H1 (cell line): ENCODE measurements around the gene MPPED2. TPM values are rescaled to one million over a fixed set of nuclear protein-coding genes. Genes with fewer than 3 reads are reported as not detected.

Source experiments
- CTCF ChIA-PET: fragments of 300-600 bp; sonication (Branson Sonifier 250); formaldehyde crosslinking; loops from one replicate; lab custom pipeline; 2021; ENCODE audit not compliant: partially characterized antibody; lab: Charles Lee
- POLR2A ChIA-PET: fragments of 300-600 bp; sonication (Branson Sonifier 250); formaldehyde crosslinking; loops from one replicate; lab custom pipeline; 2021; ENCODE audit warnings: inconsistent platforms; ENCODE audit not compliant: partially characterized antibody; lab: Charles Lee
- DNase-seq, 2 experiments: peaks; one replicate each; pipeline versions ENCODE4 v3.0.0 to v3.0.0-alpha.2; 2010 to 2022; ENCODE audit warnings: low spot score in 2 of 2, low read depth in 1 of 2, mixed read lengths in 1 of 2
- FAIRE-seq: peaks from 2 replicates; lab custom pipeline; 2011; peaks lifted over from hg19 to GRCh38; lab: Jason Lieb, UNC
- H2AFZ ChIP-seq: 2 replicates; pipeline ENCODE4 v1.8.1; 2012; ENCODE audit warnings: low read length, inconsistent platforms
- H2AK5ac ChIP-seq: 2 replicates; pipeline ENCODE4 v1.6.1; 2013; ENCODE audit warnings: low read depth, low read length
- H2BK120ac ChIP-seq: replicated peaks from 2 replicates; pipeline ENCODE3; 2013; ENCODE audit warnings: low read depth, low read length, inconsistent platforms
- H2BK12ac ChIP-seq: 2 replicates; pipeline ENCODE4 v1.6.1; 2013; ENCODE audit warnings: low read depth, low read length
- H2BK15ac ChIP-seq: 2 replicates; pipeline ENCODE4 v1.6.1; 2013; ENCODE audit warnings: low read length
- H2BK20ac ChIP-seq: 2 replicates; pipeline ENCODE4 v1.6.1; 2013; ENCODE audit warnings: low read length
- H2BK5ac ChIP-seq: 2 replicates; pipeline ENCODE4 v1.6.1; 2013; ENCODE audit warnings: low read depth, low read length
- H3K14ac ChIP-seq: 2 replicates; pipeline ENCODE4 v1.6.1; 2013; ENCODE audit warnings: inconsistent platforms; ENCODE audit not compliant: insufficient read length
- H3K18ac ChIP-seq: 2 replicates; pipeline ENCODE4 v1.6.1; 2013; ENCODE audit warnings: low read length; ENCODE audit errors: extremely low read depth
- H3K23ac ChIP-seq: 2 replicates; pipeline ENCODE4 v1.6.1; 2013; ENCODE audit warnings: inconsistent platforms; ENCODE audit not compliant: insufficient read length
- H3K23me2 ChIP-seq: 2 replicates; pipeline ENCODE4 v1.6.1; 2013; ENCODE audit warnings: low read depth, low read length
- H3K27ac ChIP-seq: 2 replicates; pipeline ENCODE4 v1.6.1; 2011; ENCODE audit warnings: low read depth, low read length, inconsistent platforms
- H3K27me3 ChIP-seq, 4 experiments: replicated peaks in 1 of 4; 1 replicate in 1 of 4; 2 replicates in 3 of 4; pipeline versions ENCODE4 v1.6.1 to v1.8.1; 2011 to 2013; ENCODE audit warnings: low read length in 3 of 4, mild to moderate bottlenecking in 3 of 4, inconsistent platforms in 2 of 4, mixed read lengths in 2 of 4, moderate library complexity in 1 of 4; ENCODE audit not compliant: control insufficient read depth in 3 of 4, insufficient read depth in 3 of 4; ENCODE audit errors: extremely low read depth in 1 of 4
- H3K36me3 ChIP-seq, 4 experiments: 2 replicates each; pipeline versions ENCODE4 v1.6.1 to v1.8.1; 2011 to 2013; ENCODE audit warnings: mild to moderate bottlenecking in 4 of 4, low read length in 3 of 4, moderate library complexity in 2 of 4, control low read depth in 1 of 4, inconsistent platforms in 1 of 4; ENCODE audit not compliant: insufficient read depth in 4 of 4, control insufficient read depth in 2 of 4
- H3K4ac ChIP-seq: replicated peaks from 2 replicates; pipeline ENCODE3; 2013; ENCODE audit warnings: low read length, low read depth, mixed read lengths, inconsistent platforms; ENCODE audit not compliant: insufficient read length
- H3K4me1 ChIP-seq, 4 experiments: replicated peaks in 1 of 4; 1 replicate in 1 of 4; 2 replicates in 3 of 4; pipeline versions ENCODE4 v1.6.1 to v1.8.1; 2011 to 2013; ENCODE audit warnings: low read length in 3 of 4, inconsistent platforms in 2 of 4, mixed read lengths in 1 of 4; ENCODE audit not compliant: insufficient read depth in 4 of 4, control insufficient read depth in 3 of 4
- H3K4me2 ChIP-seq, 2 experiments: 2 replicates each; pipeline versions ENCODE4 v1.6.1 to v1.8.1; 2011 to 2013; ENCODE audit warnings: low read depth in 2 of 2, low read length in 2 of 2, control low read depth in 1 of 2, inconsistent platforms in 1 of 2, mild to moderate bottlenecking in 1 of 2; ENCODE audit not compliant: insufficient read depth in 1 of 2
- H3K4me3 ChIP-seq, 4 experiments: fragments of 200-600, 300-600 bp in 1 of 4; sonication (generic), shearing (Covaris generic), sonication (Bioruptor Twin) in 1 of 4; 2 replicates each; pipeline versions ENCODE4 v1.5.1 to v1.8.1; 2011 to 2016; ENCODE audit warnings: low read length in 4 of 4, low read depth in 3 of 4, control low read depth in 2 of 4, inconsistent platforms in 2 of 4, mild to moderate bottlenecking in 2 of 4, mixed read lengths in 1 of 4, moderate library complexity in 1 of 4; ENCODE audit not compliant: insufficient read depth in 2 of 4; ENCODE audit errors: extremely low read depth in 1 of 4
- H3K56ac ChIP-seq: replicated peaks from 2 replicates; pipeline ENCODE3; 2013; ENCODE audit warnings: low read depth, mild to moderate bottlenecking, mixed read lengths, low read length, inconsistent platforms; ENCODE audit not compliant: insufficient read length
- H3K79me1 ChIP-seq: 2 replicates; pipeline ENCODE4 v1.6.1; 2013; ENCODE audit warnings: low read depth, low read length, control low read depth
- H3K79me2 ChIP-seq, 2 experiments: 2 replicates each; pipeline versions ENCODE4 v1.6.1 to v1.8.1; 2012 to 2013; ENCODE audit warnings: low read length in 2 of 2, mild to moderate bottlenecking in 2 of 2, inconsistent platforms in 1 of 2; ENCODE audit not compliant: insufficient read depth in 2 of 2, control insufficient read depth in 1 of 2
- H3K9ac ChIP-seq, 4 experiments: replicated peaks in 1 of 4; 1 replicate in 1 of 4; 2 replicates in 3 of 4; pipeline versions ENCODE4 v1.6.1 to v1.8.1; 2011 to 2013; ENCODE audit warnings: low read depth in 3 of 4, low read length in 3 of 4, control low read depth in 2 of 4, mild to moderate bottlenecking in 2 of 4, moderate library complexity in 2 of 4, inconsistent platforms in 1 of 4; ENCODE audit errors: extremely low read depth in 1 of 4
- H3K9me3 ChIP-seq, 2 experiments: 2 replicates each; pipeline versions ENCODE4 v1.6.1 to v1.8.1; 2012 to 2013; ENCODE audit warnings: mild to moderate bottlenecking in 2 of 2, moderate library complexity in 2 of 2, control low read depth in 1 of 2, inconsistent platforms in 1 of 2, low read depth in 1 of 2, low read length in 1 of 2, mixed read lengths in 1 of 2; ENCODE audit not compliant: insufficient read depth in 2 of 2
- H4K20me1 ChIP-seq, 2 experiments: replicated peaks in 1 of 2; 2 replicates each; pipeline versions ENCODE3 to v1.8.1; 2011 to 2013; ENCODE audit warnings: inconsistent platforms in 2 of 2, low read length in 2 of 2, mild to moderate bottlenecking in 1 of 2; ENCODE audit not compliant: insufficient read depth in 2 of 2, control insufficient read depth in 1 of 2
- H4K5ac ChIP-seq: 2 replicates; pipeline ENCODE4 v1.6.1; 2013; ENCODE audit warnings: low read length, low read depth, mixed read lengths, inconsistent platforms; ENCODE audit not compliant: insufficient read length
- H4K8ac ChIP-seq: 2 replicates; pipeline ENCODE4 v1.8.0; 2013; ENCODE audit warnings: mild to moderate bottlenecking, moderate library complexity, low read length, inconsistent platforms; ENCODE audit not compliant: insufficient read depth; ENCODE audit errors: extremely low read depth
- H4K91ac ChIP-seq: replicated peaks from 2 replicates; pipeline ENCODE3; 2013; ENCODE audit warnings: low read length, mixed read lengths, inconsistent platforms; ENCODE audit not compliant: insufficient read length
- ATF2 ChIP-seq: IDR thresholded peaks from 2 replicates; pipeline ENCODE4 v1.6.1; 2012; ENCODE audit warnings: low read length, inconsistent platforms
- CTBP2 ChIP-seq: IDR thresholded peaks from 2 replicates; pipeline ENCODE4 v1.7.0; 2011; ENCODE audit warnings: borderline replicate concordance, mild to moderate bottlenecking, moderate library complexity, mixed read lengths, low read length; ENCODE audit not compliant: insufficient read depth, insufficient read length
- EGR1 ChIP-seq: IDR thresholded peaks from 2 replicates; pipeline ENCODE4 v1.6.1; 2011; ENCODE audit warnings: low read depth, low read length, borderline replicate concordance
- GTF2F1 ChIP-seq: IDR thresholded peaks from 2 replicates; pipeline ENCODE4 v1.6.1; 2012; ENCODE audit warnings: low read depth, low read length, improper control_type of control experiment, borderline replicate concordance
- HDAC2 ChIP-seq, 2 experiments: fragments of 300-600 bp in 1 of 2; sonication (generic) in 1 of 2; IDR thresholded peaks; 2 replicates each; pipeline ENCODE4 v1.6.1; 2011 to 2012; ENCODE audit warnings: low read depth in 2 of 2, low read length in 2 of 2, mild to moderate bottlenecking in 2 of 2, moderate library complexity in 2 of 2, borderline replicate concordance in 1 of 2, inconsistent platforms in 1 of 2
- MAFK ChIP-seq: IDR thresholded peaks from 2 replicates; pipeline ENCODE4 v1.6.1; 2012; ENCODE audit warnings: low read depth, mild to moderate bottlenecking, improper control_type of control experiment, low read length
- NRF1 ChIP-seq: IDR thresholded peaks from 2 replicates; pipeline ENCODE4 v1.6.1; 2011; ENCODE audit warnings: mild to moderate bottlenecking, low read depth, low read length, improper control_type of control experiment
- RFX5 ChIP-seq: IDR thresholded peaks from 2 replicates; pipeline ENCODE4 v1.6.1; 2011; ENCODE audit warnings: low read depth, low read length, improper control_type of control experiment, borderline replicate concordance
- RNF2 ChIP-seq: fragments of 200-900, 300-1000 bp; sonication (generic); IDR thresholded peaks from 2 replicates; pipeline ENCODE4 v1.7.1; 2016; ENCODE audit warnings: borderline replicate concordance, low read depth, mild to moderate bottlenecking, antibody characterized with exemption, low read length; ENCODE audit not compliant: poor library complexity, severe bottlenecking; ENCODE audit errors: missing control alignments
- RXRA ChIP-seq: IDR thresholded peaks from 2 replicates; pipeline ENCODE4 v1.6.1; 2011; ENCODE audit warnings: low read depth, mild to moderate bottlenecking, low read length, moderate library complexity; ENCODE audit not compliant: insufficient read depth
- YY1 ChIP-seq: IDR thresholded peaks from 2 replicates; pipeline ENCODE4 v1.6.1; 2011; ENCODE audit warnings: low read depth, mild to moderate bottlenecking, low read length
- polyA plus RNA-seq, 7 experiments: library from polyadenylated mRNA; depleted of rRNA in 3 of 7; stranded (reverse) in 5 of 7; unstranded in 2 of 7; fragments of >200 nt in 5 of 7; fragments of 200-250 nt in 2 of 7; gene quantifications; 1 replicate in 5 of 7; 2 replicates in 1 of 7; 4 replicates in 1 of 7; pipeline versions ENCODE4 v1.2.1 to v1.2.3, GENCODE V29; 2011 to 2013; ENCODE audit warnings: missing spikeins in 2 of 7, mixed read lengths in 2 of 7
- total RNA-seq: library from RNA; stranded (reverse); fragmentation: NEBNext Ultra II Directional; extraction: Animal tissue kit (Norgen Biotek cat#: 25700); gene quantifications from 2 replicates; pipeline ENCODE4 v1.2.1, GENCODE V29; 2021
- TF ChIP-seq, protein P1 (sequence below): IDR thresholded peaks from 2 replicates; pipeline ENCODE4 v1.6.1; 2012; ENCODE audit warnings: inconsistent platforms

Gene MPPED2
- total and polyA plus RNA-seq, 2 of the 8 experiments (the other 6 are each of a cell fraction or from before 2014, with no cell fraction given) = 1.3 to 3.5 TPM

DNA sequence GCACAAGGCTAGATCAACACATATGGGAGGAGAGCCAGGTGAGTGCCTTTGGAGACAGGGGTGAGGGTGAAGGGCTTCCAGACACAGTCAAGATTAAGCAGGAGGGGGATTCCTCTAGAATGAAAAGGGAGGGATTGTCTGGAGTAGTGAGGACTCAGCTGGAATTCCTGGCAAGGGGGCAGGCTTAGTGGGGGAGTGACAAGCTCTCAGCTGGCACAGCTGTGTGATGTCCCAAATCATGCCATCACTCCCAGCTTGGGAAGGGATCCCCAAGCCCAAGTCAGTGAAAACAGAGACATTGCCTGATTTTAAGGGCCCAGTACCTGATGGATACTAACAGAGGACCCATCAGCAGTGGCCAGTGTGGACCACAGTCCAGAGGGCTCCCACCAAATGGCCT is 119.0 kb downstream of the MPPED2 start:
- Histone ChIP-seq H2BK20ac (no peak overlapping the region), H4K91ac (no peak overlapping the region), H2BK12ac (no peak overlapping the region), H3K23me2 (no peaks in the 10 kb centered on the region), H4K5ac (no peak overlapping the region), H3K9ac (no peak overlapping the region), H2AFZ (no peak overlapping the region), H3K36me3 (no peaks in the 10 kb centered on the region), H3K27me3 (no peaks in the 10 kb centered on the region), H3K18ac (no peak overlapping the region), H3K4me1 (peaks cover 0 to 15% (median 3%) of the 10 kb centered on the region in 4 experiments; a peak in 2 of 7 replicates), H3K9me3 (no peaks in the 10 kb centered on the region), H3K4ac (no peak overlapping the region), H3K4me2 (no peak overlapping the region), H4K20me1 (no peaks in the 10 kb centered on the region), H2BK5ac (no peak overlapping the region), H2BK15ac (no peak overlapping the region), H3K23ac (no peak overlapping the region), H2AK5ac (no peak overlapping the region), H4K8ac (no peak overlapping the region), H3K79me1 (no peaks in the 10 kb centered on the region), H3K4me3 (no peak overlapping the region), H3K27ac (no peak overlapping the region), H2BK120ac (no peak overlapping the region), H3K56ac (no peak overlapping the region), H3K79me2 (no peaks in the 10 kb centered on the region), H3K14ac (no peak overlapping the region)
- no peak for DNase-seq
- ChIA-PET POLR2A (no interaction called here), CTCF (interaction anchor here (1.2 kb wide), 1 partner anchor 16 kb away, joined by 4 read pairs; no protein-coding TSS in a partner anchor)
- FAIRE-seq = no peak
- no peak for TF ChIP-seq EGR1
- no peak for TF ChIP-seq RXRA
- TF ChIP-seq CTBP2 = no peak
- no peak for TF ChIP-seq MAFK
- TF ChIP-seq, protein P1, sequence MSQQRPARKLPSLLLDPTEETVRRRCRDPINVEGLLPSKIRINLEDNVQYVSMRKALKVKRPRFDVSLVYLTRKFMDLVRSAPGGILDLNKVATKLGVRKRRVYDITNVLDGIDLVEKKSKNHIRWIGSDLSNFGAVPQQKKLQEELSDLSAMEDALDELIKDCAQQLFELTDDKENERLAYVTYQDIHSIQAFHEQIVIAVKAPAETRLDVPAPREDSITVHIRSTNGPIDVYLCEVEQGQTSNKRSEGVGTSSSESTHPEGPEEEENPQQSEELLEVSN = no peak
- no peak for TF ChIP-seq NRF1
- no peak for TF ChIP-seq RNF2
- no peak for TF ChIP-seq ATF2
- TF ChIP-seq RFX5 = no peak
- no peak for TF ChIP-seq GTF2F1
- TF ChIP-seq YY1 = no peak
- no peak for TF ChIP-seq HDAC2 (IDR thresholded peaks at IDR 0.05; ENCODE audit: borderline replicate concordance in 1 of 2, low read depth in 2 of 2, low read length in 2 of 2)
